HEK293 (cell line): ENCODE measurements around the gene MACF1.
A peak's percentile ranks its signal among the peaks of the same experiment; 100 is the strongest.

Experiments
- CTCF ChIA-PET: fragments of 350-600 bp; formaldehyde crosslinking; extraction: SDS; loops from one replicate; lab custom pipeline; 2021; ENCODE audit warnings: antibody characterized with exemption; lab: Yijun Ruan, JAX
- POLR2A ChIA-PET: fragments of 300-600 bp; formaldehyde crosslinking; extraction: SDS; loops from one replicate; lab custom pipeline; 2020; ENCODE audit warnings: antibody characterized with exemption, inconsistent platforms; lab: Yijun Ruan, JAX
- H3K27ac ChIP-seq: fragments of 200-500 bp; sonication (Bioruptor generic); 2 replicates; pipeline ENCODE4 v1.5.1; 2014; ENCODE audit warnings: low read depth, low read length, control low read depth, inconsistent platforms; ENCODE audit errors: extremely low read depth
- H3K36me3 ChIP-seq, 2 experiments: fragments of 200-500 bp in 1 of 2; sonication (Bioruptor generic) in 1 of 2; 1 replicate in 1 of 2; 2 replicates in 1 of 2; pipeline ENCODE4 v1.5.1; 2014 to 2017; ENCODE audit warnings: inconsistent platforms in 2 of 2, low read length in 2 of 2; ENCODE audit not compliant: control insufficient read depth in 2 of 2, insufficient read depth in 1 of 2
- H3K4me1 ChIP-seq: fragments of 200-500 bp; sonication (Bioruptor generic); 2 replicates; pipeline ENCODE4 v1.5.1; 2014; ENCODE audit warnings: mild to moderate bottlenecking, low read length, inconsistent platforms; ENCODE audit not compliant: control insufficient read depth, insufficient read depth
- H3K4me3 ChIP-seq: 2 replicates; pipeline ENCODE4 v1.5.1; 2011; ENCODE audit warnings: low read depth, mild to moderate bottlenecking, control low read depth, low read length, moderate library complexity
- H3K9me3 ChIP-seq: fragments of 200-500 bp; sonication (Bioruptor generic); 2 replicates; pipeline ENCODE4 v1.5.1; 2014; ENCODE audit warnings: low read depth, low read length, inconsistent platforms; ENCODE audit not compliant: control insufficient read depth, insufficient read depth
- KLF1 ChIP-seq: fragments of 450-650 bp; formaldehyde crosslinking; IDR thresholded peaks from 2 replicates; pipeline ENCODE4 v1.5.1; 2016; ENCODE audit warnings: missing biosample characterization, missing genetic modification characterization
- PRDM1 ChIP-seq: fragments of 450-650 bp; formaldehyde crosslinking; IDR thresholded peaks from 2 replicates; pipeline ENCODE4; 2016; ENCODE audit warnings: missing biosample characterization, missing genetic modification characterization
- PRDM6 ChIP-seq: fragments of 450-650 bp; formaldehyde crosslinking; IDR thresholded peaks from 2 replicates; pipeline ENCODE4 v1.5.1; 2017; ENCODE audit warnings: missing biosample characterization, missing genetic modification characterization
- ZBTB49 ChIP-seq: fragments of 450-650 bp; formaldehyde crosslinking; IDR thresholded peaks from 2 replicates; pipeline ENCODE4 v1.5.1; 2016; ENCODE audit warnings: missing biosample characterization, missing genetic modification characterization, low read depth
- ZNF114 ChIP-seq: fragments of 450-650 bp; formaldehyde crosslinking; IDR thresholded peaks from 2 replicates; pipeline ENCODE4 v1.5.0; 2017; ENCODE audit warnings: missing biosample characterization, missing genetic modification characterization
- ZNF121 ChIP-seq: fragments of 450-650 bp; formaldehyde crosslinking; IDR thresholded peaks from 2 replicates; pipeline ENCODE4 v1.5.1; 2016; ENCODE audit warnings: missing biosample characterization, missing genetic modification characterization
- ZNF366 ChIP-seq: fragments of 450-650 bp; formaldehyde crosslinking; conservative IDR thresholded peaks from 2 replicates; pipeline ENCODE4 v1.5.1; 2016; ENCODE audit warnings: missing biosample characterization, missing genetic modification characterization
- ZNF544 ChIP-seq: fragments of 450-650 bp; formaldehyde crosslinking; IDR thresholded peaks from 2 replicates; pipeline ENCODE4 v1.5.0; 2017; ENCODE audit warnings: missing biosample characterization, missing genetic modification characterization
- ZNF560 ChIP-seq: fragments of 450-650 bp; formaldehyde crosslinking; IDR thresholded peaks from 2 replicates; pipeline ENCODE4 v1.5.1; 2017; ENCODE audit warnings: missing biosample characterization, missing genetic modification characterization, borderline replicate concordance
- ZNF677 ChIP-seq: fragments of 450-650 bp; IDR thresholded peaks from 2 replicates; pipeline ENCODE4 v1.5.0; 2018; ENCODE audit warnings: missing biosample characterization, mild to moderate bottlenecking, missing genetic modification characterization, moderate library complexity

MACF1 gene

GRCh38 chr1:39190096-39190495 is 14.4 kb upstream of the MACF1 start:
- H3K36me3 ChIP-seq = no peaks in the 10 kb centered on the region
- no peak overlapping the region for H3K4me3 ChIP-seq
- H3K4me1 ChIP-seq = peaks cover 8% of the 10 kb centered on the region; the same call in 1 of the 2 replicates
- POLR2A ChIA-PET = interaction anchor here (0.6 kb wide), 1 partner anchor 27 kb away, joined by 3 read pairs; no protein-coding TSS in a partner anchor
- TF ChIP-seq PRDM1 (tag by site-specific recombination) (0 out of 2 replicates have a peak, but pooled peaks have one; percentile 34), ZNF366 (tag by site-specific recombination) (0 out of 2 replicates have a peak, but pooled peaks have one; percentile 20), ZNF677 (tag by site-specific recombination) (no peak)
- no peak overlapping the region for H3K27ac ChIP-seq
- CTCF ChIA-PET = interaction anchor here (0.5 to 6.6 kb wide), 11 partner anchors 12 to 414 kb away, joined by 3 to 62 read pairs (median 20); partner anchors contain the start of gene MACF1
- H3K9me3 ChIP-seq = no peaks in the 10 kb centered on the region

GRCh38 chr1:39194398-39195051 is 10.0 kb upstream of the MACF1 start:
- Histone ChIP-seq H3K27ac (no peak overlapping the region), H3K4me1 (peaks cover 13% of the 10 kb centered on the region)
- CTCF ChIA-PET = interaction anchor here (0.6 to 6.6 kb wide), 10 partner anchors 11 to 217 kb away, joined by 3 to 184 read pairs (median 13); partner anchors contain the start of gene MACF1

GRCh38 chr1:39195166-39196111 is 9.1 kb upstream of the MACF1 start:
- CTCF ChIA-PET = interaction anchor here (0.6 to 5.3 kb wide), 7 partner anchors 10 to 510 kb away, joined by 3 to 184 read pairs (median 3); partner anchors contain the start of gene MACF1
- TF ChIP-seq ZNF544 (tag by site-specific recombination) (no peak), ZNF114 (no peak), ZNF560 (tag by site-specific recombination) (no peak), PRDM6 (tag by site-specific recombination) (peak; percentile 32; the same call in 1 of the 2 replicates)
- TF ChIP-seq, all 188 proteins: peak for 1
- Histone ChIP-seq H3K27ac (no peak overlapping the region), H3K4me3 (no peak overlapping the region), H3K9me3 (no peaks in the 10 kb centered on the region), H3K4me1 (peaks cover 10% of the 10 kb centered on the region), H3K36me3 (no peaks in the 10 kb centered on the region)
- POLR2A ChIA-PET = interaction anchor here (2.1 kb wide), 1 partner anchor 9 kb away, joined by 4 read pairs; the partner anchor contains the start of gene MACF1

More at GRCh38 chr1:39194398-39195051, 10.0 kb upstream of the MACF1 start:
- H3K36me3 ChIP-seq = no peaks in the 10 kb centered on the region
- POLR2A ChIA-PET = interaction anchor here (2.1 kb wide), 1 partner anchor 10 kb away, joined by 4 read pairs; the partner anchor contains the start of gene MACF1
- TF ChIP-seq ZNF121 (tag by site-specific recombination) (peak; percentile 69), ZBTB49 (no peak), KLF1 (tag by site-specific recombination) (0 out of 2 replicates have a peak, but pooled peaks have one; percentile 33)
- TF ChIP-seq, all 188 proteins: peak for 2
- no peaks in the 10 kb centered on the region for H3K9me3 ChIP-seq
- no peak overlapping the region for H3K4me3 ChIP-seq
